HG03064 (cell line): ENCODE data around the gene TAPBP.

ENCODE experiments used
- ATAC-seq: cut with Tn5 transposase; IDR thresholded peaks from one replicate; pipeline ENCODE4 v1.9.1; 2021; ENCODE audit warnings: low read depth; ENCODE audit not compliant: unreplicated experiment

TAPBP gene

GRCh38 chr6:33320315-33321181 lies 6.7 kb upstream of the TAPBP start:
- no peak for ATAC-seq

GRCh38 chr6:33319939-33320314 lies 6.0 kb upstream of the TAPBP start:
- no peak for ATAC-seq

- no peak for ATAC-seq
These were observed 4.7 kb upstream of the TAPBP start for GRCh38 chr6:33318426-33319073.

GRCh38 chr6:33317669-33318425 lies 4.0 kb upstream of the TAPBP start, which contains the start of gene ZBTB22:
ZBTB22 (minus strand) TSS chr6:33317744; CDS start chr6:33316916, 828 bp downstream.
- ATAC-seq = peak; percentile 45

- ATAC-seq = no peak
These were observed 3.5 kb upstream of the TAPBP start for GRCh38 chr6:33317419-33317668.

- no peak for ATAC-seq
These were observed 2.9 kb upstream of the TAPBP start for GRCh38 chr6:33316603-33317418.

- no peak for ATAC-seq
These were observed 2.1 kb upstream of the TAPBP start for GRCh38 chr6:33315793-33316602.

- ATAC-seq = no peak
These were observed 1.3 kb upstream of the TAPBP start for GRCh38 chr6:33314943-33315792.

GRCh38 chr6:33314515-33314942 lies 651 bp upstream of the TAPBP start:
- no peak for ATAC-seq

- no peak for ATAC-seq
These were observed 671 bp downstream of the TAPBP start for GRCh38 chr6:33313105-33313708.

GRCh38 chr6:33312361-33313104 lies 1.3 kb downstream of the TAPBP start:
- ATAC-seq = no peak

- no peak for ATAC-seq
These were observed 7.5 kb downstream of the TAPBP start for GRCh38 chr6:33306356-33306755.

GRCh38 chr6:33305052-33305451 lies 8.8 kb downstream of the TAPBP start:
- no peak for ATAC-seq

- ATAC-seq = no peak
These were observed 9.7 kb downstream of the TAPBP start for GRCh38 chr6:33304216-33304615.

- no peak for ATAC-seq
These were observed 12.0 kb downstream of the TAPBP start for GRCh38 chr6:33301877-33302276.

GRCh38 chr6:33299237-33299944 lies 14.5 kb downstream of the TAPBP start:
- peak; percentile 69 for ATAC-seq

- ATAC-seq = no peak
These were observed 15.1 kb downstream of the TAPBP start, which contains the start of gene RGL2 for GRCh38 chr6:33298773-33299236. RGL2 (minus strand) TSS chr6:33298942; CDS start chr6:33298610, 332 bp downstream.
